HG03066 (cell line): ENCODE measurements around the gene AMBRA1.

Source experiments
- ATAC-seq: cut with Tn5 transposase; IDR thresholded peaks from one replicate; pipeline ENCODE4 v1.9.1; 2021; ENCODE audit warnings: low read depth; ENCODE audit not compliant: unreplicated experiment

AMBRA1 gene

DNA sequence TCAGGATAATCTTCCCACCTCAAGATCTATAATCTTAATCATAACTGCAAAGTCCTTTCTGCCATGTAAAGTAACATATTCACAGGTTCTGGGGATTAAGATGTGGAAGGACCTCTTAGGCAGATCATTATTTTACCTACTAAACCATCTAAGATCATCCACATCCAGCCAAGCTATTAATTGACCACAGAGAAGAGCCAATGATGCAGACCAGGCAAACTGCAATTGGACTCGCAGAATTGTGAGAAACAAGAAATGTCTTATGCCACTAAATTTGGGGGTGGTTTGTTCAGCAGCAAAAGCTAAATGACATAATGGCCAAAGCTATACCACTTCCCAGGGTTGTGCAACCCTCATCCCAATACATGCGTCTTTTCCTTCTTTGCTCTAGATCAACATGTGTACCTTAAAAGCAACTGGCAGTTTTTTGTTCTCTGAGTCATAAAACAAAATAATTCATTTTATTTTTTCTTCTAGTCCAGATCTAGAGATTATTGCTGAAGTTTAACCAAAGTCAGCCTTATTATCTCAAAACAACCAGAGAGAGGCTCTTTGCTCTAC, 113.6 kb downstream of the AMBRA1 start:
- no peak for ATAC-seq

- no peak for ATAC-seq
Observed at GRCh38 chr11:46479601-46480000, 114.2 kb downstream of the AMBRA1 start.

GRCh38 chr11:46478196-46478595, 115.6 kb downstream of the AMBRA1 start:
- no peak for ATAC-seq

DNA sequence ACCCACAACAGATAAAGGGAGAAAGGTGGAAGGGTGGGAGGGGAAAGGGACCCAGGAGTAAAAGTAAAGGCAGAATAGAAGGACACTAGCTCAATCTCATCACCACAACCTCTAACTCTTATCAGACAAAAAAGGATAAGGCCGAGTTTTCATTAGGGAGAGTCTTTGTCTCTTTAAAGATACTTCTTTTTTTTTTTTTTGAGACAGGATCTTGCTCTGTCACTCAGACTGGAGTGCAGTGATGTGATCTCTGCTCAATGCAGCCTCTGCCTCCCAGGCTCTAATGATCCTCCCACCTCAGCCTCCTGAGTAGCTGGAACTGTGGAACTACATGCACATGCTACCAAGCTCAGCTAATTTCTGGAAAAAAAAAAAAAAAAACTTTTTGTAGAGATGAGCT, 116.7 kb downstream of the AMBRA1 start:
- ATAC-seq = no peak

DNA sequence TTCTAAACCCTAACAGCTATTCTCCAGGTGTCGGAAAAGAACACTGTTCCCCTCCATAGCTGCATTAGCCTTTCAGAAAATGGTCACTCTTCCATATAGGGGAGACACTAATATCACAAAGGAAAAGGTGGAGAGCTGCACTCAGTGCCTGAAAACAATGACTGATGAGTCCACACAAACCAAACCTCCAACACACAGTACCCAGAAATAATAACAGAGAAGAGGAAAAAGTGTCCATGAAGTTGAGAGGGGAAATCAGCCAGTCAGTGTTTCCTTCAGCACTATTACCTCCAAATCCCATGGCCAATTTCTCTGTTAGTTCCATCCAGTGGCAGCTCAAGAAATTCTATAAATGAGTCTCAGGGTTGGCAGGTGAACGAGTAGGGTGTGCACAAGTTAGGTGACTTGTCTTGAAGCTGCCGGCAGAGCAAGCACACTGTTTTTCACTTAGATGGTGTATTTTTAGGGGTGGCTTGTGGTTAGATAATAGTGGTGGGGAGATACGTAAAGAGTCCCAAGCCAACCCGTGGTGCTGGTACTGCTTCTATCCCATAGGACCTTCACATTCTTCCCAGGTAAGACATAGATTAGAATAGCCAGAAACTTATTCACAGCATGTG, 117.8 kb downstream of the AMBRA1 start:
- no peak for ATAC-seq

DNA sequence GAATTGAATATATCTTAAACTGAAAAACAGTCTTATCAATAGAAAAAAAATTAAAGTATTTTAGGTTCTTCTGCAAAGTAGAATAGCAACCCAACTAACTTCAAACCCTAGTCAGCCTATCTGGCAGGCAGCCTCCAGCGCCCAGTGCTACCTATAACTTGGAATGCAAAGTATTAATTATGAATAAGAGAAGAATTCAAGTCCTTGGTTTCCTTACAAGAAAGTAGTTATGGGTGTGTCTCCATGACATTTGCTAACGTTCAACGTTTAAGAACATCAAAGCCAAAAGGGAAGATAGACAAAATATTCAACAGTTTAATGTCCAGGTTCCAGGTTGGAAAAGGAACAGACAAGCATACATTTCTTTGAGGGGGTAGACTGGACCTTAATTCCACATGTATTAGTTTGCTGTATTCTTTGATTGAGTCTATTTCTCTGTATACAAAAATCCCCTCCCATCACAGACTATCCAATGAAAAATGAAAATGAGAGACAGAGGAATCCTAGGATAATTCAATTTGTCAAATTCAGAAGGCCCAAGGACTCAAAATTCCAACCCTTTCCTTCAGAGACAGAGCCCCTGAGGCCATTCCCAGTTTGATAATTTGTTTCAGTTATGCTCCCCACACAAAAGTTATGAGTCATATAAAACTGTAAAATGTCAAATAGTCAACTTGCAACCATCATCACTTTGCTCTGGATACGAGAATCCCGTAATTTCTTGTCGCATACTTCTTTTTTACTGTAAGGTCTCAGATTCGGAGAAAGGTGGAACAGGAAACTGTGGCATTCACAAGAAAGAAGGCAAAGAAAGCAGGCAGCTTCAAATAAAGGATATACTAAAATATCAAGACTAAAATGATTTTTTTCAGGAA, 118.5 kb downstream of the AMBRA1 start:
- ATAC-seq = no peak

DNA sequence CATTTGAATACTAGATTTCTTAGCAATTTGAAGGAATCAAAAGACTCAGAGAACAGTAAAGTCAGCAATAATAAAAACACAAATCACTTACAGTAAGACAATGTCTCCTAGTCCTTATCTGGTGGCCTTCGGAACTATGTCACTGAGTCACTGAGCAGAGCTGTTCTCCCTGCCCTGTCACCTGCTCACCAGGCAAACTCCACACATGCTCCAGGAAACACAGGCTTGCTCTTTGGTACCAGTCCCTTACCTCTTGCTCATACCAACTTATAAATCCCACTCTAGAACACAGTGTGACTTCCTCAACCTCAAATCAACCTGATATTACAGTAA, 121.2 kb downstream of the AMBRA1 start:
- no peak for ATAC-seq

DNA sequence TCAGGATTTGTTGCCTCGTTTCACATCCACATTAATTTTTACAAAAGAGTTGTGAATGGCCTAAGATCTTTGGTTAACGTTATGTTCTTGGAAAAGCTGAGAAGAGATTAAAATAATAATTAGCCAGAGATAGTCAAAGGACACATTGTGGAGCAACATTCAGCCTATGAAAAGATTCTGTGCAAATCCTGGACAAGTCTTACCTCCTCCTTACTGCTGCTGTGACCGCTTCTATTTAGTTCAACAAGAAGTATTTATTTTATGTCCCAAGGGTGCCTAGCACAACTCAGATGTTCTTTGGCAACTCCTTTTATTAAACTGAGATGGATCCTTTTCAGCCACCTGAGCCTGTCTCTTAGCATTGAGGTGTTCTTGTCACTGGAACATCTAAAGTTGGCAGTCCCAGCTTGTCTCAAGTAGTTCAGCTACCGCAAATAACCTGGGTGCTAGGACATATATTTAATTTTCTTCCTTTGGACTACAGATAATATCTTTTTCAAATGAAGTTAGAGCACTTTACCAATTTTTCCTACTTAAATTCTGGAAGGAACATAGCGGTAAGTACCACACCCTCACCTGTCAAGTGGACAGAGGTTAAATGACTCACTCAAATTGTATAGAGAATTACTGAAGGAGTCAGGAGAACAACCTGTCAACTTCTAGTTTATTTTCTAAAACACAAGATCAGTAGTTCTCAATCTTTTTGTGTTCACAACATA, 121.7 kb downstream of the AMBRA1 start:
- ATAC-seq = no peak

DNA sequence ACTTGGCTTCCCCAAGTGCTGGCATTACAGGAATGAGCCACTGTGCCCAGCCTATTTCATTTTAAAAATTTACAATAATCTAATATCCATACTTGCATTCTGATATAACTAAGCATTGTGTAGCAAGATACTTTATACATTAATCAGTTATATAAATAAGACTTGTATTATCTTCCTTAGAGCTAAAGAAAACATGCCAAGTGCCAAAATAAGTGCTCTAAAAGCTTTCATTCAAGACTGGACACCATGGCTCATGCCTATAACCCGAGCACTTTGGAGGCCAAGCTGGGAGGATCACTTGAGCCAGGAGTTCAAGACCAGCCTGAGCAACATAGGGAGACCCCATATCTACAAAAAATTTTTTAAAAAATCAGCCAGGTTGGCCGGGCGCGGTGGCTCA, 123.9 kb downstream of the AMBRA1 start:
- no peak for ATAC-seq

- no peak for ATAC-seq
Observed at GRCh38 chr11:46465683-46466082, 128.1 kb downstream of the AMBRA1 start.

DNA sequence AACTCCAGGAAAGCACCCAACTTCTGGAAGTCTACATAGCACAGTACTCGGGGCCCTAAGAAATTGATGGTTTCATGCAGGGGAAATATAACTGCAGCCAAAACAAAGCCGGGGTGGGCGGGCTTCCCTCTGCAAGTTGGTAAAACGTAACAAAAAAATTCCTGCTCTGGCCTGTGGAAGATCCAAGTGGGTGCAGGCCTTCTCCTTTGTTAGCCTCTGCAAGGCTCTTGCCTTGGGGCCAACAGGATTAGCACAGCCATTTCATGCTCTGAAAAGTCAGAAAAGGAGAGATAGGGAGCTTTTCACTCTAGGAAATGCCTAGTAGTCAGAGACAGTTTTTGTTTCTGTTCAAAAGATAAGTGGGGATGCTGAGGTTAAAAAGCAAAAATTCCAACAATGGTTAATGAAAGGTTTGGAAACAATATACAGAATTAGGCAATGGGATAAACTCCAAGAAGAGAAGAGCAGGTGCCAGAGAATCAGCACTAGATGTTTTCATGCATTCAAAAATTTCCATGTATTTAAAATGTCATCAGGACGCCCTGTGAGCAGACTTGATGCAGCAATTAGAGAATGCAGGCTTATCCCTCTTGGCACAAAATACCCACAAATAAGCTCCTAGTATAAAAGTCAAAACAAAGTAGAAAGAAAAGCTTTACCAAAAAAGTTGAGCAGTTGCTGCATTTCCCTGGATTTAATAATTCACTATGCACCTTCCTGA, 130.0 kb downstream of the AMBRA1 start:
- no peak for ATAC-seq

GRCh38 chr11:46461461-46461927, 132.3 kb downstream of the AMBRA1 start:
- no peak for ATAC-seq

DNA sequence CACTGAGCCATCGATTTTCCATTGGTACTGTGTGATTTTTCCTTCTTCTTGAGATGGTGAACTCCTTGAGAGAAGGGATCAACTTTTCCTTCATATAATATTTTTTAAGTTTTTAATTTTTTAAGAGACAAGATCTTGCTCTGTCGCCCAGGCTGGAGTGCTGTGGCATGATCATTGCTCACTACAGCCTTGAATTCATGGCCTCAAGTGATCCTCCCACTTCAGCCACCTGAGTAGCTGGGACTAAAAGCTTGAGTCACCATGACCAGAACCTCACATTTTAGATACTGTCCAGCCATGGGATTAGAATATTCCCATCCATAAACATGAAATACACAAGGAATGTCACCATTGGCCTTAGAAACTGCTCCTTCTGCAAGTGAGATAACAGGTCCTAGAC, 135.3 kb downstream of the AMBRA1 start:
- no peak for ATAC-seq

GRCh38 chr11:46457659-46458424, 136.0 kb downstream of the AMBRA1 start:
- ATAC-seq = no peak

DNA sequence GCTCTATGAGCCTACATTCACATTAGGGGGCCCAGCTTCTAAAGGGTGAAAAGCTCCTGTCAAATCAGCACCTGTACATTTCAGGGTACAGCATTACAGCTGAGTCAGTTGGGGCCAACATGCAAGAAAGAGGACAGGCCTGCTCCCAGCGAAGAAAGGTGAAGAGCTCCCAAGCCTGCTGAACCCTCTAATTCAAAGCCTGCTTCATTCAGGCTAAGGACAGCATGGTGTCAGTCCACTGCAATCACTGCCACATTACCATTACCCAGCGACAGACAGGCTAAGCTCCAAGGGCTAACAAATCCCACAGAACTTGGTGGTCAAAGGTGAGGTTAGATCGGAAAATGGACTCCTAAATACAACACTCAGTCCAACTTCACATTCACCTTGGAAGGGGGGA, 136.8 kb downstream of the AMBRA1 start:
- no peak for ATAC-seq

- ATAC-seq = no peak
Observed at GRCh38 chr11:46456269-46457001, 137.4 kb downstream of the AMBRA1 start.

DNA sequence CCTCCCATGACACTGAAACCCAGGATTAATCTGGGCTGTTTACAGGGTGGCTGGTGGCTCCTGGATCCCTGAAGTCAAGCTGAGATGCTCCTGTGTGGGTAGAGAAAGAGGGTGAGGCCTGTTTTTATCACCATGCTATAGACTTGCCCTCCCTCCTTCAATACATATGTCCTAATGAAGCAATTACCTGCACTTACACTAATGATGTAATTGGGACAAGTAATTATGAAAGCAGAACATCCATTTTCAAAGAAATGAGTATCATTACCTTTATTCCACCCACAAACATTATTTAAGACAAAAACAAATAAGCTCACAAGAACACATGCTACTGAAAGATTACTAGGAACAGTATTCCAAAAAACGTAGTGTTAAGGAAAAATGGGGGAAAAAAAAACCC, 138.0 kb downstream of the AMBRA1 start:
- ATAC-seq = no peak

DNA sequence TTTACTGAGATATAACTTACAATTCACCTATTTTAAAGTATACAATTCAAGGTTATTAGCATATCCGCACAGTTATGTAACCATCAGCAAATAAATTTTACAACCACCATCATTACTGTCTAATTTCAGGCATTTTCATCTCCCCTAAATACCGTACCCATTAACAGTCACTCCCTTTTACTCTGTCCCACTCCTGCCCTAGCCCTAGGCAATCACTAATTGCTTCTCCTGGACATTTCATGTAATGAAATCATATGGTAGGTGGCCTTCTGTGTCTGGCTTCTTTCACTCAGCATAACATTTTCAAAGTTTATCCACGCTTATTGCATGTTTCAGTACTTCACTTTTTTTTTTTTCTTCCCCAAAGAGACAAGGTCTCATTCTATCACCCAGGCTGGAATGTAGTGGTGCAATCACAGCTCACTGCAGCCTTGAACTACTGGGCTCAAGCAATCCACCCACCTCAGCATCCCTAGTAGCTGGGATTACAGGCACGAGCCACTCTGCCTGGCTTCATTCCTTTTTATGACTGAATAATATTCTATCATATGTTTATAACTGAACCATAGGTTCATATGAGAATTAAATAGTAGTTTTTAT, 140.8 kb downstream of the AMBRA1 start:
- ATAC-seq = no peak

- ATAC-seq = no peak
Observed at GRCh38 chr11:46451759-46452158, 142.1 kb downstream of the AMBRA1 start.
